Embryonic facial prominence (tissue), 1 donor: ENCODE data around the gene JDP2.

ENCODE experiments used
- DNase-seq: peaks from one replicate; pipeline ENCODE4 v3.0.0-alpha.2; 2016; ENCODE audit errors: extremely low spot score

JDP2 gene

GRCh38 chr14:75409316-75410205 is 18.3 kb upstream of the JDP2 start:
- no peak for DNase-seq

DNA sequence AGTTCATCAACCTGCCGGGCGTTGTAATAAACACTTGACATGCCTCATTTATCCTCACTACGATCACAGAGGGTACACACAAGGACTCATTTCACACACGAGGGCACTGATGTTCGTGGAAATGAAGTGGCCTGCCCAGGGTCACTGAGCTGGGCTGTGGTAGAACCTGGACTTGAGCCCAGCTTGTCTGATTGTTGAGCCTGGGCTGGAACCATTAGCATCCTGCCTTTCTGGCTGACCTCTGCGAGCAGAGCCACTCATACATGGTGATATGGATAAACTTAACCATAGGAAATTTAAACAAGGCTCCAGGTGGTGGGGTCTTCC is 16.6 kb upstream of the JDP2 start:
- no peak for DNase-seq

- DNase-seq: no peak
Measured at GRCh38 chr14:75413013-75413412, 14.8 kb upstream of the JDP2 start.

DNA sequence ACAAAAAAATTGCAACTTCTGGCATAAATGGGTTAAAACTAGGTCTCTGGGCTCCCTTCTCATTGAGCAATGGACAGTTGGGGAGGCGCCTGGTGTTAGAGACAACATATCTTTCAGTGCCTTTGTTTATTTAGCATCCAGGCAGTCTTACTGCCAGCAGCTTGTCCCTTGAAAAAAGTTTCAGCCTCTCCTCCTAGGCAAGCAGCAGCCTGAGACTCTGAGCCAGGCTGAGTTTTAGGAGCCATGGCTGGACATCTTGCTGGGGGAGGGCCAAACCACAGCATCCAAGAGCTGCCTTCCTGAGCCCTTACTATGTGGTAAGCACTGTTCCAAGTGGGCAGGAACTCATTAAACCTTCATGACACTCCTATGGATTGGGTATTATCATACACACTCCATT is 10.1 kb upstream of the JDP2 start:
- no peak for DNase-seq

- no peak for DNase-seq
Measured at GRCh38 chr14:75418850-75419768, 8.7 kb upstream of the JDP2 start.

GRCh38 chr14:75422169-75422568 is 5.7 kb upstream of the JDP2 start:
- no peak for DNase-seq

DNA sequence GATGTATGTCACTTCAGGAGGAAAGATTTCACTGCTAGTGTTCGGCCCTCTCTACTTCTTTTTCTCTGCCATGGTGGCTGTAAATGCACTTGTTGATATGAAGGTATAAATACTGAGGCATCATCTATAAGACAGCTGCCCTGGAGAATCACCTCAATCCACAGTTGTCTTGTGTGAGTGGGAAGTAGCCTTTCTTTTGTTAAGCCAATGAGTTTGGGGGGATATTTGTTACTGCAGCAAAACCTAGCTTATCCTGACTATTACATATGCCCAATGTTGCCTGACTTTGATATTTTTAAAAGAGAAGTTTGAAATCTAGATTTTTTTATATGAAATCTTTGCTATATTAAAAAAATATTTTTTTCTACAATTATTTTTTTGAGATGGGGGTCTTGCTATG is 3.3 kb upstream of the JDP2 start:
- no peak for DNase-seq

GRCh38 chr14:75425446-75425845 is 2.4 kb upstream of the JDP2 start:
- DNase-seq: no peak

DNA sequence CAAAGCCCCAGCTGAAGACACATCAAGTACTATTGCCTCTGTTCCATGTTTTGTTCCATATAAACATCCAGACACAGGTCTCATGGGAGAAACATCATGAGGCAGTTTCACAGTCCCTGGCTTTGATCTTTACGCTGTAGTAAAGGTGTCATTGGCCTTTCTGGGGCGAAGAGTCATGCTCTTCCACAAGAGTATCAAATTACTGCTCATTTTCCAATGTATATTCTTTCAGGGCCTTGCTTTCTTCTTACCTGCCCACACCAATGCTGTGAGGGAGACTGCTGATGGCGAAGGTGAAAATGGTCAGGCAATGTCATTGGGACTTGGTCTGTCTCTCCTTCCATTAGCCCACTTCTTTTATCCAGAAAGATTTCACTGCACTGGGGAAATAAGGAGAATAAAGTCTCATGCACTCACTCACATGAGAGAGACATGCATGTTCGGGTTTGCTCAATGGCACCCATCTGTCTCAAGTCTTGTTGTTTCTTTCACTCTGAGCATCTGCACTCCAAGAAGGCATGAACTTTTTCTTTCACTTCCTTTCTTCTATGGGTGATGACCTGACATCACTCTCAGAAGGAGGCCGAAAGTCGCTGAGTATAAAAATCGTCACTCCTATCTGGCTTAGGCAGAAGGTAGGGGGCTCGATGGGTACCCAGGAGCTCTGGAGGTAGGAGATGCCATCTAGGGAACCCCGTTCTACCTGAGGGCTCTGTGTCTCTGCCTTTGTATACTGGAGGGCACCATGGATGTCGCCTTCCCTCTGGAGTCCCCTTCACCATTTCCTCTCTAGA is 1.3 kb upstream of the JDP2 start:
- no peak for DNase-seq

GRCh38 chr14:75427126-75427481 is 718 bp upstream of the JDP2 start:
- DNase-seq: no peak

DNA sequence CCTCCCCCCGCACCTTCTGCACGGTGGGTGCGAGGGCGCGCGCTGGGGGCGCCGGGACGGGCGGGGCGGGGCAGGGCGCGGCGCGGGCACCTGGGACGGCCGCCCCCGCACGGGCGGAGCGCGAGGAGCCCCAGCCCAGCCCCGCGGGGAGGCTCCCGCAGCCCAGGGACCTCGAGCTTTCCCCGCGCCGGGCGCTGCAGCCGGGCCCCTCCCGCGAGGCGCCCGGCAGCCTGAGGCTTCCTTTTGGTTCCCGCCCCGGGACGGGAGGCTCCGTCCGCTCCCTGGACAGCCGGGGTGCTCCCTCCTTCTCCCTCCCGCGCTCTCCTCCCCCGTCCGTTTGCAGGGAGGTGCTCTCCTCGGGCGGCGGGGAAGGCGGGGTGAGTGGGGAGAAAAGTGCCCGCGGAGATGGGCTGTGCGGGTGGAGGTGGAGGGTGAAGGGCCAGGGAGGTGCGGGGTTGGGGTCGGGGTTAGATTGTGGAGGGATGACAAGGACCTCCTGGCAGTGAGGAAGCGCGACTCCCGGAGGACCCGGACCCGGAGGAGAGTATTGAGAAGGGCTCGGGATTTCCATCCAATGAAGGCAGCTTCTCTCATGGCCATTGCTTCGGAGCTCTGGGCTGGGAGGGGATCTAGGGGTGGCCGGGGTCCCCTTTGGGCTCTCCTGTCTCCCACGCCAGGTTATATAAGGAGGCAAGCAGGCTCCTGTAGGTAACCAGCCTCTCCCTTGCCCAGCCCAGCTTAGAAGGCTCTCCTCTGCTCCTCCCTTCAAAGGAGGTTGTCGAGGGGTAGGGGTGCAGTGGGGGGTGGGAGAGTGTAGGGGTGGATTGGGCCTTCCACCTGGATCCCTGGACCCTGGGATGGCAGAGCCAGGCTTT is 645 bp downstream of the JDP2 start:
- no peak for DNase-seq

DNA sequence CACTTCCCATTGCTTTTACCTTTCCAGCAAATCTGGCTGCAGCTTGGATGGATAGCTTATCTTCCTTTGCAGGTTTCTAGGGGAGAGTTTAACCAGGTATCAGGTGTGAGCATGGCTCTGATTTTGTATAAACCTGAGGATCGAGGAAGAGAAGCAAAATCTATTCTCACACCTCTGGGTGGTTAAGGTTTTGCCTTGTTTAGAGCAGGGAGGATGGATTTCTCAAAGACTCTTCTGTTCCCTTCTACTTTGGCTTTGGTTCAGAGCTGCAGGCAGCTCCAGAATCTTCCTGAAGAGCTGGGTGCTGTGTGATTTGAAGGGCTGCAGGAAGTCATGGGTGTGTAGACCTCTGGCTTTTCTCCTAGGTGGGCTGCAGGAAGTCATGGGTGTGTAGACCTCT is 1.7 kb downstream of the JDP2 start:
- no peak for DNase-seq

DNA sequence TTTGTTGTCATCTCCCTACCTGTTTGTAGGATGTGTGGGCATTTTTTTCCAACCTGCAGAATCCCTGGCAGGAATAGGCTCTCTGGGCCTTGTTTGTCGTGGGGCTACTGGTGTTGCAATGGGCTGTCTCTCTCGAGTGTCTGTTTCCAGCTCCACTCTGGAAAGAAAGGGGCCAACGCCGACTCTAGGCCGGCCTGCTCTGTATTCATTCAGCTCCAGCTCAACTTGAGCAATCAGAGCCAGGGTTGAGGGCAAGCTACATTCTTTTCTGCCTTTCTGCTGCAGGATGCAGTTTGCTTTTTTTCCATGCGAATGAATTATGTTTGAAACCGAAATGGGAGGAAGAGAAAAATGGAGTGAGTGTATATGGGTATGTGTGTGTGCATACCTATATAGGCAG is 2.3 kb downstream of the JDP2 start:
- DNase-seq: no peak

DNA sequence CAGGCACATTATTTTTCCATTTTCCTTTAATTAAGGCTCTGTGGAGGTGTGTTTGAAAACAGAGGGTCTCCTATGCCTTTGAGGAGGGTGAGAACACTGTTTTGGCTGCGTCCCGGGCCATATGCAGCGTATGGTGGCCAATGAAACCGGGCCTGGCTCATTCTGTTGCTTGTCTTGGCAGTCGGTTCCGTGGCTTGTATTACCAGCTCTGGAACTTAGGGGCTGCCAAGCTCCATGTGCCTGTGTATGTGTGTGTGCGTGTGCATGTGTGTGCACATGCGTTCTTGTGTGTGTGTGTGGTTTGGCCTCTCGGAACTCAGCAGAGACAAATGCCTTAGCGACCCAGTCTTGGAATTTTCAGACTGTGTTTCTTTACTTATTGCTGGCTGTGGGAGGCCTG is 2.7 kb downstream of the JDP2 start:
- peak; percentile 64 for DNase-seq

- DNase-seq: no peak
Measured at GRCh38 chr14:75430976-75431375, 3.2 kb downstream of the JDP2 start.

- no peak for DNase-seq
Measured at GRCh38 chr14:75431827-75432226, 4.0 kb downstream of the JDP2 start.

DNA sequence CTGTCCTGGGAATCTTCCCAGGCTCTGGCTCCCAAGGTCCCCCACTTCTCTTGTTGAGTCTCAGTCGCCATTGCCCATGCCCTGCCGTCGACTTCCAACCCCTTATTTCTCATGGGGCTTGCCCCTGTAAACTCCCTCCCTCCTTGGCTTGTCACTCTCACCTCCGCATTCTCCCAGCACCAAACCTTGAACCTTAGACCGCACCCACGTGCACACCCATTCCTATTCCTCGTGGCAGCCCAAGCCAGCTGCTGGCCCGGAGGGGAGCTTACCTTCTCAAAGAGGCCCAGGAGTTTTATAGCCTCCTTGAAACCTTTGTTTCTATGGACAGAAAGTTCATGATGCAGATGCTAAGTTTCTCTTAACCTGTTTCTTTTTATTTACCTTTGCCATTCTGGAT is 4.6 kb downstream of the JDP2 start:
- DNase-seq: no peak

DNA sequence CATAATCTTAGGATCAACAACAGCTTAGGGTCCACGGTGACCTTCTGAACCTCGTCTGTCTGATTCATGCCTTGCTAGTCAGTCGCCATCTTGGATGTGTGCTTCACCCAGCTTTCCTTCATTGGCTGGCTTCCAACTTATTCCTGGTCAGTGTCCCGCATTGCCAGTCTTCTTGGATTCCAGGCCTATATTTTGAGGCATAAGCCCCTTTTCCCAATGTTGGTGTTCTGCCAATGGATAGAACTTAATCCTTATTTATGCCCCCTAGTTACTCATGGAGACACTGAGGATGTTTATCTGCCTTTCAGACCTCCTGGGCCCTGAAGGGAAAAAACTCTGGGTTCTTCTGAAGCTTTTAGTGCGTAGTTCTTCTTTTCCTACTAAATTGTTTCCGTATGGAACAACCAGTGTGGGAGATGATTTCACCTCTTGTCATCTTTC is 5.8 kb downstream of the JDP2 start:
- DNase-seq: no peak

DNA sequence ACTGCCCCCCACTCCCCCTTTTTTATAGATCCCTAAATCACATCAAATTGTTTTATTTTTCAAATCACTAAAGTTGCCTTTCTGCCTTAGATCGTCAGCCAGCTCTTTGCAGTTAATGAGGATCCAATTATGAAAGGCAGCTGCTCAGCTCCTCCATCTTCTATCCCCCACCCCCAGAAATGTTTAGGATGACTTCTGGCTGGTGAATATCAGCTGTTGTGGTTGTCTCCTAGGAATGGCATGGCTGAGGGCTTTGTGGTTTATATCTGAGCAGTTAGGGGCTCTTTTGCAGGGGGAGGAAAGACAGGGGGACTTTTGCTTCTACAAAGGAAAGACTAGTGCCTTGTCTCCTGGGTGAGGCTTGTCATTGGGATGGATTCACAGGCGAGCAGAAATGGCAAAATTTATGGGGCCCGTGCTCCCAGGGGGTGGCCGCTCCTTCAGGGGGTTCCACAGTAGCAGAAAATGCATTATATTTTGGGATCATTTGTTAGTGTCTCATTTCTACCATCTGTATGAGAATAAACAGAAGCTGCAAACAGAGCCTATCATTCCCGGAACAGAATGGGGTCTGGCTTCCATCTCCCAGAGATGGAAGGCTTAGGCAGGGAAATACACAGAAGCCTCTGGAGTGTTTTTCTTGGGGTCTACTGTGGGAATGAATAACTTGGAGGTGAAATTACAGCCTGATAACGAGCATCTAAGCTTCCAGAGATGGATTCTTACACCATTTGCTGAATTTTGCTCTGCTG is 6.5 kb downstream of the JDP2 start:
- no peak for DNase-seq

DNA sequence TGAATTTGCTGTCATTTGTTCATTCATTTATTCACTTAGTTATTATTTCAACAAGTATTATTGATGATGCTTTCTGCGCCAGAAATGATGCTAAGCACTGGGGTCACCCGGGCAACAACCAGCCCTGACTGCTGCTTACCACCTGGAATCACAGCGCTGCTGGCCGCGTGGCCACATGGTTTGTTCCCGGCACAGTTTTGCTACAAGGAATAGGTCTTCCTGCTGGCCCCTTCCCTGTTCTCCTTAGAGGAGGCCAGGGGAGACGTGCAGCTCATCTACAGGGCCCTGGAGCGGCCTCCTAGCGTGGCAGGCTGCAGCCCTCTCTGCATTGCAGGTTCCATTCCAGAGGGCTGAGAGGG is 7.0 kb downstream of the JDP2 start:
- DNase-seq: no peak

DNA sequence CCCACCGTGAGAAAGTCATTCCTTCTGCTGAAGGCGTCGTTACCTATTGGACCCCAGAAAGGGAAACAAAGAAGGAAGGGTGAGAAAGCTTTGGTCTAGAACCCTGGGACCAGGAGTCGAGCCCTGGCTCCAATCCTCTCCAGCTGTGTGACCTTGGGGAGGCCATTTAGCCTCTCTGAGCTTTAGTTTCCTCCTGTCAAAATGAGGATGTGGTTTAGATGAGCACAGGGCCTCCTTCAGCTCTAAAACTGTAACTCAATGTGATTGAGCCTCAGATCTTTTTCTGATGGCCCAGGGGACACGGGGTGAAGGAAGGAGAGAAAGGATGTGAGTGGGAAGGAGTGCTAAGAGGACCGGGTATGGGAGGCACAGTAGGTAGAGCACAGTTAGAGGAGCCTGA is 7.7 kb downstream of the JDP2 start:
- no peak for DNase-seq
